K562 (cell line): Measurements from ENCODE around the gene FARP2. TPM values are rescaled to one million over a fixed set of nuclear protein-coding genes. Genes with fewer than 3 reads are reported as not detected.

Source experiments
- ATAC-seq: fragments of 200-7000 bp; cut with Tn5 transposase; 3 replicates; pipeline ENCODE4 v1.9.1; 2020; ENCODE audit warnings: moderate library complexity
- BruUV-seq: library from RNA; stranded (reverse); fragments of 400-500 nt; replicated peaks from 2 replicates; lab custom pipeline; 2021; lab: Mats Ljungman, UMichigan
- CTCF ChIA-PET: fragments of 300-600 bp; formaldehyde crosslinking; extraction: SDS; loops from one replicate; lab custom pipeline; 2021; ENCODE audit warnings: low intra/inter-chr PET ratio; lab: Yijun Ruan, JAX
- POLR2A ChIA-PET: fragments of 300-600, 350-650 bp; sonication (Branson Sonifier 250); formaldehyde crosslinking; extraction: SDS; loops from one replicate; lab custom pipeline; 2021; ENCODE audit warnings: antibody characterized with exemption, inconsistent platforms; lab: Yijun Ruan, JAX
- DNase-seq, 4 experiments: peaks; one replicate each; pipeline versions ENCODE4 v3.0.0 to v3.0.0-alpha.2; 2011 to 2018; ENCODE audit warnings: low spot score in 3 of 4, mixed read lengths in 3 of 4; ENCODE audit errors: extremely low read depth in 1 of 4
- FAIRE-seq: peaks from 2 replicates; lab custom pipeline; 2011; peaks lifted over from hg19 to GRCh38; lab: Jason Lieb, UNC
- H2AFZ ChIP-seq: 2 replicates; pipeline ENCODE4 v1.6.0; 2011; ENCODE audit warnings: low read depth, low read length, control low read depth, inconsistent platforms
- H3K27ac ChIP-seq: fragments of 200-600 bp; 3 replicates; pipeline ENCODE4 v1.8.0; 2011; ENCODE audit warnings: low read depth, mild to moderate bottlenecking, control low read depth, inconsistent platforms, low read length, moderate library complexity, mixed read lengths; ENCODE audit errors: extremely low read depth
- H3K27me3 ChIP-seq, 2 experiments: fragments of 300-600 bp in 1 of 2; 2 replicates in 1 of 2; 3 replicates in 1 of 2; pipeline versions ENCODE4 v1.6.0 to v1.8.0; 2011; ENCODE audit warnings: inconsistent platforms in 2 of 2, low read length in 2 of 2, mild to moderate bottlenecking in 1 of 2, mixed read lengths in 1 of 2, moderate library complexity in 1 of 2; ENCODE audit not compliant: control insufficient read depth in 2 of 2, insufficient read depth in 2 of 2
- H3K36me3 ChIP-seq: fragments of 300-600 bp; 3 replicates; pipeline ENCODE4 v1.8.0; 2011; ENCODE audit warnings: mild to moderate bottlenecking, low read length, inconsistent platforms; ENCODE audit not compliant: control insufficient read depth, insufficient read depth
- H3K4me1 ChIP-seq, 2 experiments: fragments of 200-600 bp in 1 of 2; replicated peaks in 1 of 2; 2 replicates in 1 of 2; 3 replicates in 1 of 2; pipeline versions ENCODE4 v1.5.1 to v1.8.0; 2011; ENCODE audit warnings: inconsistent platforms in 2 of 2, low read length in 2 of 2, mild to moderate bottlenecking in 1 of 2, mixed read lengths in 1 of 2, moderate library complexity in 1 of 2; ENCODE audit not compliant: control insufficient read depth in 2 of 2, insufficient read depth in 2 of 2
- H3K4me2 ChIP-seq: 2 replicates; pipeline ENCODE4 v1.6.1; 2011; ENCODE audit warnings: low read length, control low read depth, inconsistent platforms, mixed read lengths; ENCODE audit not compliant: insufficient read depth
- H3K4me3 ChIP-seq: fragments of 200-600 bp; sonication (generic), shearing (Covaris generic); 2 replicates; pipeline ENCODE4 v1.5.1; 2016; ENCODE audit warnings: control low read depth, inconsistent platforms
- H3K79me2 ChIP-seq: fragments of 200-600 bp; 3 replicates; pipeline ENCODE4 v1.8.0; 2011; ENCODE audit warnings: low read length, inconsistent platforms; ENCODE audit not compliant: control insufficient read depth, insufficient read depth
- H3K9ac ChIP-seq, 2 experiments: 2 replicates each; pipeline versions ENCODE4 v1.6.0 to v1.6.1; 2011; ENCODE audit warnings: low read depth in 2 of 2, low read length in 2 of 2, control low read depth in 1 of 2, inconsistent platforms in 1 of 2, mild to moderate bottlenecking in 1 of 2, mixed read lengths in 1 of 2; ENCODE audit not compliant: insufficient read depth in 1 of 2
- H3K9me1 ChIP-seq: one replicate; pipeline ENCODE4 v1.6.0; 2011; ENCODE audit warnings: inconsistent platforms, mild to moderate bottlenecking, low read length, moderate library complexity; ENCODE audit not compliant: control insufficient read depth, insufficient read depth
- H3K9me3 ChIP-seq: replicated peaks from 2 replicates; pipeline ENCODE4 v1.5.1; 2011; ENCODE audit warnings: low read depth, low read length, inconsistent platforms; ENCODE audit not compliant: control insufficient read depth, insufficient read depth
- H4K20me1 ChIP-seq: replicated peaks from 2 replicates; pipeline ENCODE4 v1.6.1; 2011; ENCODE audit warnings: low read length, inconsistent platforms, mixed read lengths; ENCODE audit not compliant: control insufficient read depth, insufficient read depth
- DPF2 ChIP-seq: fragments of 450-650 bp; IDR thresholded peaks from 2 replicates; pipeline ENCODE4 v1.6.1; 2016
- HDAC1 ChIP-seq, 2 experiments: fragments of 450-650 bp; IDR thresholded peaks; 2 replicates each; pipeline ENCODE4 v1.6.1; 2016 to 2017; ENCODE audit warnings: inconsistent platforms in 1 of 2, mild to moderate bottlenecking in 1 of 2, moderate library complexity in 1 of 2
- HINFP ChIP-seq: fragments of 450-650 bp; conservative IDR thresholded peaks from 2 replicates; pipeline ENCODE4 v1.6.1; 2016; ENCODE audit warnings: missing genetic modification characterization, low read depth, mild to moderate bottlenecking, control low read depth, missing compliant biosample characterization
- MLLT1 ChIP-seq, 2 experiments: fragments of 450-650 bp; IDR thresholded peaks; 2 replicates each; pipeline ENCODE4 v1.6.1; 2016
- NFIC ChIP-seq: fragments of 450-650 bp; IDR thresholded peaks from 2 replicates; pipeline ENCODE4 v1.6.1; 2017; ENCODE audit warnings: mild to moderate bottlenecking, inconsistent platforms
- RUNX1 ChIP-seq: sonication (generic); IDR thresholded peaks from 2 replicates; pipeline ENCODE4 v1.6.1; 2016; ENCODE audit warnings: antibody characterized with exemption, low read depth
- SFPQ ChIP-seq: fragments of 200-400 bp; formaldehyde crosslinking; IDR thresholded peaks from 2 replicates; pipeline ENCODE4 v1.6.1; 2017; ENCODE audit warnings: mild to moderate bottlenecking, low read depth, low read length, moderate library complexity
- SMC3 ChIP-seq: conservative IDR thresholded peaks from 2 replicates; pipeline ENCODE4 v1.6.1; 2011; ENCODE audit warnings: low read depth, low read length, improper control_type of control experiment; ENCODE audit not compliant: insufficient read depth
- ZKSCAN1 ChIP-seq: fragments of 150-350 bp; IDR thresholded peaks from 2 replicates; pipeline ENCODE4 v1.6.1; 2016; ENCODE audit warnings: low read depth, low read length
- WGBS: fragments of 100-300 bp; shearing (Covaris generic); methylation state at CpG from one replicate; pipeline ENCODE4 v1.1.6; 2016; ENCODE audit warnings: low coverage, mixed read lengths; ENCODE audit not compliant: insufficient coverage; ENCODE audit errors: missing lambda C conversion rate; 5-methylcytosine and 5-hydroxymethylcytosine counted together
- in situ Hi-C: fragments of 300-500 bp; cut with MboI; formaldehyde crosslinking; loops from 4 replicates; pipeline ENCODE4 v1.15.0; 2018; ENCODE audit warnings: inconsistent platforms, mixed read lengths
- intact Hi-C: fragments of 100-400 bp; cut with micrococcal nuclease; formaldehyde crosslinking; loops from 2 replicates; pipeline ENCODE4 v1.14.2; 2022
- polyA plus RNA-seq, 8 experiments: library from polyadenylated mRNA; depleted of rRNA in 4 of 8; stranded (reverse) in 5 of 8; unstranded in 3 of 8; fragments of >200 nt; fragmentation: Nextera tagmentation in 2 of 8; fragmentation: Illumina TruSeq in 1 of 8; extraction: Ambion mirVana in 2 of 8; extraction: Trizol in 1 of 8; gene quantifications; 2 replicates each; pipeline versions ENCODE4 v1.2.1 to v1.2.3, GENCODE V29; 2011 to 2014; ENCODE audit warnings: inconsistent platforms in 1 of 8, missing spikeins in 1 of 8
- total RNA-seq, 7 experiments: library from RNA; depleted of rRNA in 6 of 7; stranded (reverse); fragments of >200 nt in 6 of 7; fragmentation: Illumina TruSeq in 2 of 7; extraction: Trizol in 2 of 7; gene quantifications; 2 replicates each; pipeline versions ENCODE4 v1.2.1 to v1.2.3, GENCODE V29; 2011 to 2021; ENCODE audit warnings: low replicate concordance in 1 of 7

Gene FARP2
- total and polyA plus RNA-seq, 9 of the 15 experiments (the other 6 are each of a cell fraction or from before 2014, with no cell fraction given), result 4.1 to 38.1 (median 21.1) TPM

GRCh38 chr2:241539616-241540374, 183.7 kb downstream of the FARP2 start:
- Histone ChIP-seq H3K79me2 (no peaks in the 10 kb centered on the region), H3K36me3 (no peaks in the 10 kb centered on the region), H3K4me3 (no peak overlapping the region), H4K20me1 (no peaks in the 10 kb centered on the region), H3K27me3 (no peaks in the 10 kb centered on the region; a peak in 1 of 5 replicates), H2AFZ (no peak overlapping the region), H3K9ac (no peak overlapping the region), H3K9me3 (no peaks in the 10 kb centered on the region), H3K27ac (no peak overlapping the region), H3K9me1 (no peaks in the 10 kb centered on the region), H3K4me2 (no peak overlapping the region), H3K4me1 (peaks cover 13 to 38% of the 10 kb centered on the region in 2 experiments)
- DNase-seq (no peak), ATAC-seq (no peak), FAIRE-seq (no peak)
- POLR2A ChIA-PET, result interaction anchor here (0.6 to 1.1 kb wide), 3 partner anchors 9 to 50 kb away, joined by 3 to 4 read pairs (median 3); no protein-coding TSS in a partner anchor
- WGBS, result 77% methylated on average over 6 of the region's 11 CpGs
- BruUV-seq, result no TSS peak
- CTCF ChIA-PET, result no interaction called here
- no peak for TF ChIP-seq ZKSCAN1
- TF ChIP-seq RUNX1, result no peak
- TF ChIP-seq HINFP (tag), result no peak
- no peak for TF ChIP-seq SMC3
- TF ChIP-seq NFIC, result no peak
- TF ChIP-seq DPF2, result no peak
- TF ChIP-seq HDAC1 (IDR thresholded peaks at IDR 0.05), result no peak
- no peak for TF ChIP-seq SFPQ
- no peak for TF ChIP-seq MLLT1 (IDR thresholded peaks at IDR 0.05)
- in situ Hi-C loops, result no loop called here
- intact Hi-C loops, result loop anchor here (2.0 kb wide), 1 partner anchor 31 kb away; the partner anchor contains the start of gene STK25
